GM19193 (cell line): Measurements from ENCODE around the gene CTSV.

Experiments
- POLR2A ChIP-seq: IDR thresholded peaks from 4 replicates; pipeline ENCODE4 v1.6.1; 2011; ENCODE audit not compliant: insufficient read depth, insufficient read length; ENCODE audit errors: extremely low read depth

Gene CTSV

GRCh38 chr9:97038611-97039513 is at the start of gene CTSV:
Gene CTSV, minus strand, starts transcription at chr9:97039142. Its CDS starts 1,099 bp downstream, at chr9:97038043.
- TF ChIP-seq POLR2A = no peak

GRCh38 chr9:97078362-97078761 is 39.4 kb upstream of the CTSV start:
- no peak for TF ChIP-seq POLR2A

- TF ChIP-seq POLR2A = no peak
Measured at GRCh38 chr9:97077452-97078295, 38.7 kb upstream of the CTSV start.

- TF ChIP-seq POLR2A = no peak
Measured at GRCh38 chr9:97076238-97076637, 37.3 kb upstream of the CTSV start.

GRCh38 chr9:97075289-97075985 is 36.5 kb upstream of the CTSV start:
- no peak for TF ChIP-seq POLR2A

- no peak for TF ChIP-seq POLR2A
Measured at GRCh38 chr9:97073506-97073905, 34.6 kb upstream of the CTSV start.

- TF ChIP-seq POLR2A = no peak
Measured at GRCh38 chr9:97072285-97072776, 33.4 kb upstream of the CTSV start.

GRCh38 chr9:97067490-97067889 is 28.5 kb upstream of the CTSV start:
- no peak for TF ChIP-seq POLR2A

GRCh38 chr9:97064176-97064575 is 25.2 kb upstream of the CTSV start:
- no peak for TF ChIP-seq POLR2A

- TF ChIP-seq POLR2A = no peak
Measured at GRCh38 chr9:97060796-97061195, 21.9 kb upstream of the CTSV start.

- TF ChIP-seq POLR2A = no peak
Measured at GRCh38 chr9:97059626-97060025, 20.7 kb upstream of the CTSV start.

GRCh38 chr9:97057651-97058050 is 18.7 kb upstream of the CTSV start:
- TF ChIP-seq POLR2A = no peak

GRCh38 chr9:97053717-97054116 is 14.8 kb upstream of the CTSV start:
- TF ChIP-seq POLR2A = no peak

- no peak for TF ChIP-seq POLR2A
Measured at GRCh38 chr9:97052735-97053134, 13.8 kb upstream of the CTSV start.

- TF ChIP-seq POLR2A = no peak
Measured at GRCh38 chr9:97046228-97046627, 7.3 kb upstream of the CTSV start.
